ENCODE data around the gene SPON1.

GRCh38 chr11:13944911-13945425, 17.6 kb upstream of the SPON1 start:
- TF ChIP-seq POLR2AphosphoS5 (IDR thresholded peaks at IDR 0.05; ENCODE audit: low read depth, low read length), result no peak
- TF ChIP-seq CTCF (IDR thresholded peaks at IDR 0.05), result no peak
